Activated T-cell treated with anti-CD3 and anti-CD28 coated beads for 1 hour (primary cell): ENCODE results near the gene PHTF2.
"Not testable (repeated sequence)": the region's sequence is repeated elsewhere in the genome, so short reads cannot be mapped to it uniquely, and the experiment has no call there.

Experiments used
- DNase-seq: peaks from one replicate; pipeline ENCODE4 v3.0.0-alpha.2; 2020; ENCODE audit warnings: low read depth

The PHTF2 gene

DNA sequence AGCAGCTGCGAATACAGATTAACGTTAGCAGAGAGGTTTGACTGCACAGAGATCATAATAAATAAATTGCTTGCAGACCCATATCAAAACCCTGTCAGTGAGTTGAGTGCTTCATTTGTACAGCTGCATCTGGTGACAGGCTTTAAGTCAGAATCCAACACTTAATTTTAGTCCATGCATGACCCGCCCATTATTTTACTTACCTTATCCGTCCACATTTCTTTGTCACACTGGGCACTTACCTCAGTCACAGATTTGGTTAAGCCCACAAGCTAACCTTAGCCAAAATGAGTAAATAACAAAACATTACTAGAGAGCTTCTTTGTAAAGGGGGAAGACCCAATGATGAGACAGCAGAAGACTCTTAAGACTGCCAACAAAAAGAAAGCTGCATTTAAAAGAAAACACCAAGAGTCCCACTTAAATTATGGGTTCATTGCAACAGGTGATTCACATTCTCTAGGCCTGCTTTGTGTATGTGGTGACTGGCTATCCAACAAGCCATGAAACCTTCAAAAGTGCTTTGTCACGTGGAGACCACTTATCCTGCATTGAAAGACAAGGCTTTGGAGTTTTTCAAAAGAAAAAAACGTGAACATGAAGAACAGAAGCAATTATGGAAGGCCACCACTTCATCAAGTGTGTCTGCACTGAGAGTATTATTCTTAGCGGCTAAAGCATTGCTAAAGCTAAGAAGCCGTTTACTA, 32.2 kb downstream of the PHTF2 start:
- no peak for DNase-seq

DNA sequence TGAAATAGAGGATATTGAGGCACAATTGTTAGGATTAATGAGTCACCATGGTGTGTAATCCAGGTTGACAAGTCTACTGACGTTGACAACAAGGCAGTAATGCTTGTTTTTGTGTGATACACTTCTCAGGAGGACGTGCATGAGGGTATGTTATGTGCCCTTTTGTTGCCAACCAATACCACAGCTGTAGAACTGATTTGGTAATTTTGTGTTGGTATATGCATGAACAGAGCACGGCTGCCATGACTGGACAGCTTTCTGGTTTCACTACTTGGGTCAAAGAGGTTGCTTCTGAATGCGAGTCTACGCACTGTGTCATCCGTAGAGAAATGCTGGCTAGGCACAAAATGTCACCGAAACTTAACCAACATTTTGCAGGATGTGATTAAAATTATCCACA, 32.9 kb downstream of the PHTF2 start:
- DNase-seq = no peak

DNA sequence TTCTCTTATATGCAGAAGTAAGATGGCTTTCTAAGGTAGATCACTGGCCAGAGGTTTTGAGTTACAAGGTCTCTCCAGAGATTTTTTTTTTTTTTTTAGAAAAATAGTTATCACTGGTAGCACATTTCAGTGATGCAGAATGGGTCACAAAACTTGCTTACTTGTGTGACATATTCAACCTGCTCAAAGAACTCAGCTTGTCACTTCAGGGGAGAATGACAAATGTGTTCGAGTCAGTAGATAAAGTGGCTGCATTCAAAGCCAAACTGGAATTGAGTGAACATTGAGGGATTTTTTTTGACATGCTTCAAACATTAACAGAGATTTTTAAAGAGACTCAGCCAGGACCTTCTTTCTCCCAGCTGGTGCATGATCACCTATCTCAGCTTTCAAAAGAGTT, 33.4 kb downstream of the PHTF2 start:
- no peak for DNase-seq

DNA sequence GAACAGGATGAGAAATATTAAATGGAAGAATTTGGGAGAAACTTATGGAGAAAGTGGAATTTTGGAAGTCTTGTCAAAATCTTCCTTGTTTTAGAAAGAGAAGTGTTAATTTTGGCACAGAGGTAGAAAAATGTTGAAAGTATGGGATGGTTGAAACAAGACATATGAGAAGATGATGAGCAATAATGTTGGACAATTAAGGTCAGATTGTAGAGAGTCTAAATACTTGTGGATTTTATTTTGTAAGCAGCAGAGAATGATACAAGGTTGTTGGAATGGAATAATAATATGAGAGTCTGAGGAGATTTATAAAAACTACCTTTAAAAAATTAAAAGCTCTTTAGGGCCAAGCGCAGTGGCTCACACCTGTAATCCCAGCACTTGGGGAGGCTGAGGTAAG, 34.6 kb downstream of the PHTF2 start:
- no peak for DNase-seq

DNA sequence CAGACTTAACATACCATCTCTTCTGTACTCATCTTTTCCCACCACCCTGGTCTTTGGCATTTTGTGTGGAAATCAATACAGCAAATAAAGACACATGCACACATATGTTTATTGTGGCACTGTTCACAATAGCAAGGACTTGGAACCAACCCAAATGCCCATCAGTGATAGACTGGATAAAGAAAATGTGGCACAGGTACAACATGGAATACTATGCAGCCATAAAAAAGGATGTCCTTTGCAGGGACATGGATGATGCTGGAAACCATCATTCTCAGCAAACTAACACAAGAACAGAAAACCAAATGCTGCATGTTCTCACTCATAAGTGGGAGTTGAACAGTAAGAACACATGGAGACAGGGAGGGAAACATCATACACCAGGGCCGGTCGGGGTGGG, 37.9 kb downstream of the PHTF2 start:
- not testable (repeated sequence) for DNase-seq

DNA sequence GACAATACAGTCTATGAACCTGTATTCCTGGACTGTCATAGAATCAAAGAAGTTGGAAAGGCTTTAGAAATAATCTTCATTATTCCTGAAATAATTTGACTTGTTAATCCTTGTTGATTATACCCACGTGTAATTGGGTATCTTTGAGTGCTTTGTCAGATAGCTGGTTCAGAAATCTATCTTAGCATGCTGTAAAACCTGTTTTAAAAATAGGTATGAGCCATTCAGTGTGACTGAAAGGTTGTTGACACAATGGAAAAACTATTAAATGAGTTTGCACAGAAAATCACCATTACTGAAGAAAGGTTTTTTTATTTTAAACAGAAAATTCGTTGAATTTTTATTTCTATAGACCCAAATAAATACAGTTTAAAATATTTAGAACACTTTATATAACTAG, 38.7 kb downstream of the PHTF2 start:
- DNase-seq = no peak

DNA sequence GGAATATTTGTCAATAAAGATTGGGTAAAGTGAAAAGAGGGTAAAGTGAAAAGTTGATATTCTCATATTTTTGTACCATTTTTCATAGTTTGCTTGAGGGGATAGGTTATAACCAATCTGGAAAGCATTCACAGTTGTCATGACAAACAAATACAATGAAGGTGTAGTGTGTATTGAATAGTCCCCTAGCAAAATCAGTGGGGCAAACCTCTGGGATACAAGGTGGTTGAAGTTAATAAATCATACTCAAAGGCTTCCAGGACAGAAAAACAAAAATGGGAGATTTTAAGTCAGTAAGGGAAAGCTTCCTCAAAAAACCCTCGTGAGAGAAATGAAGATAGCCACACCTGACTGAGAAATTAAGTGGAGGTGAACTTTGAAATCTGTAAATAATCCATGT, 39.4 kb downstream of the PHTF2 start:
- DNase-seq = no peak

DNA sequence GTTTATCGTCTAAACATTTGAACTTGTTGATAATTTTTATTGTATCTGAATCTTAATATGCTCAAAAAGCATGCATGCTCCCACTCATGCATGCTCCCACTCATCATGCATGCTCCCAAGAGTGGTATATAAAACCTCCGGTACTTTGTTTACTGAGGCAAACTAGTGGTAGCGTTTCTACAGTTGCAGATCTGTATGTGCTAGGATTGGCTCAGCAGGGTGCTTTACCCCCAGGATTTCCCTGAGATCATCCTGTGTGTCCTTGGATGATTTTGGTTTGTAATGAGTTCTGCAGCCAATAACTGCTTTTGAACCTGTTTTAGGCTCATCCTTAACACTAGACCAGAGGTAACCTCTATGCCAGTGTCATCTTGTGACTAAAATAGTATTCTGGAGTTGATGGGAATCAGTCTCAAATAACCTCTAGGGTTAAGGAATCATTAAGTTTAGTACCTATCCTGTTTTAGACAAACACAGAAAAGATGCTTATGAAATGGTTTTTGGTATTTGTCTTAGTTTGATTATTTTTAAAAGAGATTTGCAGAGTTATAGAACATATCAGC, 40.4 kb downstream of the PHTF2 start:
- no peak for DNase-seq

DNA sequence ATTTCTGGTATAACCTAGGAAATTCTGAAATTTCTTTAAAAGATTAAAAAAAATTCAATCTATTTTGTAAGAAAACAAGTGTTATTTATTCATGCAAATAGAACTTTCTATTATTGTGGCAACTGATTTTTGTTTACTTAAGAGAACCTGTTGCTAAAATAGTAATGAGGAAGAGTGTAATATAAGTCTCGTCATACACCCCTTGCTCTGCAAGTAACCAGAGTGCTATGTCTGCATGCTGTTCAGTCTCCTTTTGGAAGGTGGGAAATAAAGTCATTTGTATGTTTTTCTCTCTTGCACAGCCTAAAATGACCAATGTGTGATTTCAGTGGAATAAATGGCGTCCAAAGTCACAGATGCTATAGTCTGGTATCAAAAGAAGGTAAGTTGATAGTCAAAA, 41.3 kb downstream of the PHTF2 start:
- DNase-seq = no peak

DNA sequence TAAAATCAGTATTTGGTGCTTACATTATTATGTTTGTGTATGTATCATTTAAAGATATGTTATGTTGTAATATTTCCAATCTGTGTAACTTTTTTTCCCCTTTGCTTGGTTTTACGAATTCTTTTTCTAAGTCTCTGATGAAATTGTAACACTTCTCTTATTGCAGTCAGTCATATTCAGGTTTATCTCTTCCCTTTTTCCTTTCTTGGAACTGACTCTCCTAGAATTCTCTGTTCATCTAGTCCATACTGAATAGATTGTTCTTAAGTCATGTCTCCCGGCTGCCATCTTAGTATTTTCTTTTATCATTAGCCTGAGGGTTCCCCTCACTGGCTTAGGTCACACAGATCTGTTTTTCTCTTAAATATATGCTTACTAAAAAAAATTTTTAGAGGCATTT, 44.6 kb downstream of the PHTF2 start:
- no peak for DNase-seq

DNA sequence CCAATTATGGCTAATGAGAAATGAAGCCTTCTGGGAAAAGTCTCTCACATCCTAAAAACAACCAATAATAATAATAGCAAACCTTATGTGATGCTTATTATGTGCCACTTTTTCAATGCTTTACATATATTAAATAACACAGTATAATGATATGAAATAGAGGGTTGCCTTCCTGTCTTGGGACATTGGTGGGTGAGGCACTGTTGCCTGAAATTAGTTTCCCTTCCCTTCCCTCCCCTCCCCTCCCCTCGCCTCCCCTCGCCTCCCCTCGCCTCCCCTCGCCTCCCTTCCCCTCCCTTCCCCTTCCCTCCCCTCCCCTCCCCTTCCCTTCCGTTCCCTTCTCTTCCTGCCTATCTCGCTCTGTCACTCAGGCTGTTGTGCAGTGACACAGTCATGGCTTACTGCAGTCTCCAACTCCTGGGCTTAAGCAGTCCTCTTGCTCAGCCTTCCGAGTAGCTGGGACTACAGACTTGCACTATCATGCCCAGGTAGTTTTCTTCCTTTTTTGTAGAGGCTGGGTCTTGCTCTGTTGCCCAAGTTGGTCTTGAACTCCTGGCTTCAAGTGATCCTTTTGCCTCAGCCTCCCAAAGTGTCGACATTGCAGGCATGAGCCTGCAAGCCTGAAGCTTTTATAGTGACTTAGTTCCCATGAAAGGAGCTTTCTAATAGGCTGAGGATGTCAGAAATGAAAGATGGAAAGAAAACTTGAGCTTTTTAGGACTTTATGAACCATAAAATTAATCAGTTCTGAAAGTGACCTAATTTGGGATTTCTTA, 47.9 kb downstream of the PHTF2 start:
- DNase-seq = no peak

DNA sequence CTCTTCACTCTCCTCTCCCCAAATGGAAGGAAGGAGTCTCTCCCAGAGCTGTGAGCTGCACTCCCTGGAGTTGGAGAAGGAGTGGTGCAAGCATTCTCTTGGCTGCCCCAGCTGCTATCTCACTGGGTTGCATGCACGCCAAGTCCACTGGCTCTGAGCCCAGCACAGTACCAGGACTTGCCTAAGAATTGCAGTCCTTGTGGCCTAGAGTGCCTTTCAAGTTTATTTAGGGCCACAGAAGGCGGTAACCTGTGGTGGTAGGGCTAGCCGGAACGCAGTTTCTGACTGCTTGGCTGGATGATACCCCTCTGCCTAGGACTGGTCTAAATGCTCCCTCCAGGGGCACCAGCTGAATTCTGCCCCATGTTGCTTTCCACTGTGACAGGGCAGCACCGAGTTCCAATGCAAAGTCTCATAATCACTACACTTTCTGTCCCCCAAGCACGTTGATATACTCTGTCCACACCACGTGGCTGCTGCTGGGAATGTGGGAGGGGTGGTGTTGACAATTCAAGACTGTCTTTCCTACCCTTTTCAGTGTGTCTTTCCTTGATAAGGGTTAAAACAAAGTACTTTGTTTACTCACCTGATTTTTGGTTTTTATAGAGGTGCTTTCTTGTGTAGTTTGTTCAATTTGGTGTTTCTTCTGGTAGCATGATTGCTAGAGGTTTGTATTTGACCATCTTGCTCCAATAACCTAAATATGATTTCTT, 57.0 kb downstream of the PHTF2 start:
- DNase-seq = no peak

DNA sequence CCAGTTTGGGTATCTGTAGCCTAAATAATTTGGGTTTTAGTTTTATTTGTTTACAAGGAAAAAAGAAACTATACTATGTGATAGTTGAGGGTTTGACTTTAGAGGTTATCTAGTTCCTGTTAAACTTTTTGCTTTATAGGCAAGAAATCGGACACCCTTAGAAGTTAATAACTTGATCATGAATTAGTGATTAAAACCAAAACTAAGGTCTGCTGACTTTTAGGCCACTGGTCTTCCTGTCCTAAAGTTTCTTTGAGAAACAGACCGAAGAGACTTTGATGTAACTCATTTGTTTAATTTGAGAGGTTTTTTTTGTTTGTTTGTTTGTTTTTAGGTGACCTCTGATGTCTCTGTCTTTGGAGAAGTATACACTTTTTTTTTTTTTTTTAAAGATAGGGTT, 59.7 kb downstream of the PHTF2 start:
- no peak for DNase-seq

DNA sequence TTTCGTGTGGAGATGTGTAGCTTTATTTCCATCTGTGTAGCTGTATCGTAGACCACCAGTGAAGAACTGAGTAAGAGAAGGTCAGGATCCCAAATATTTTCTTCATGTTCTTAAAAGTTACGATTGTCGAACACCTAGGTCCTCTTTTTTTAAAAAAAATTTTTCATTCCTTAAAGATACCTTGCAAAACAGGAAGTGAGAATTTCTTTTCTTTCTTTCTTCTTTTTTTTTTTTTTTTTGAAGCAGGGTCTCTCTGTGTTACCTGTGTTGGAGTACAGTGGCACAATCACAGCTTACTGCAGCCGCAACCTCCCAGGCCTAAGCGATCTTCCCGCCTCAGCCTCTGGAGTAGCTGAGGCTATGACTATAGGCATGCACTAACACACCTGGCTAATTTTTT, 60.8 kb downstream of the PHTF2 start:
- DNase-seq = no peak

DNA sequence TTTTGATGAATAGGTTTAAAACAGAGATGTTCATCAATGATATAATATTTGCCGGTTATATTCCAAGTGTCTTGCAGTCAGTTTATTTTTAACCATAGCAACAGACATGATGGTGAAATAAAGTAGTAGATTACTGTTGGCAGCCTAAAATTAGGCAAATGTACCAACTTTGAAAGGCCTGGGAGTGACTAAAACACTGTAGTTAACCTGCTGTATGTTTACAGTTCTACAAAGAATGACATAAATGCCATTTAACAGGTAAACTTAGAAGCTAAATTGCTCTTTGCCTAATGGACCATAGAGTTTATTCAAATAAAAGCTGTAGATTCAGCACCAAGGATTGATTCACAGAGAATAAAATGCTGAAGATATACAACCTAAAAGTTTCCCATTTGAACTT, 64.1 kb downstream of the PHTF2 start:
- DNase-seq = no peak

DNA sequence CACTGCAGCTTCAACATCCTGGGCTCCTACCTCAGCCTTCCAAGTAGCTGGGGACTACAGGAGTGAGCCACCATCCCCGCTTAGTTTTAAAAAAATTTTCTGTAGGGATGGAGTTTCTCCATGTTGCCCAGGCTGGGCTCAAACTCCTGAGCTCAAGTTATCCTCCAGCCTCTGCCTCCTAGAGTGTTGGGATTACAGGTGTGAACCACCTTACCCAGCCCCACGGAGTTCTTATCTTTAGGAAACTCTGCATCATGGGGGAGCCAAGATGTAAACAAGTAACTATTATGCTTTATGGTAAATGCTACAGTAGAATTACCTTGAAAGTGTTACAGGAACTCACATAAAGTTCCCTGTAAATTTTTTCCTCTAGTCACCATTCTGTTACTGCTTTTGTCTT, 65.3 kb downstream of the PHTF2 start:
- DNase-seq = no peak

DNA sequence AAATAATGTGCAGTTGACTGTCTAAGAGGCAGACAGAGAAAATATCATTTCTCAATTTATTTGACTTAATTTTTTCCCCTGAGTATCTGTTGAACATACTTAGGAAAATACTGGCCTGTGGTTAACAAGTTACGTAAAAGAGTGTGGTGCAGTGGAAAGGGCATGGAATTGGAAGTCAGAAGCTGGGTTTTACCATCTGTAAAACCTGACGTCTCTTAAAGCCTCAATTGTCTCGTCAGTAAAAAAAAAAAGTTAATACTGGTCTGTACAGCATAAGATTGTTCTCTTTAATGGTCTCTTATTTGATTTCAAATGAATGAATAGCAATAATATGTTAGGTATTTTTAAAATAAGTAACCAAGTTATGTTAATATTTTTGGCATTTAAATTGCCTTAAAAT, 67.8 kb downstream of the PHTF2 start:
- no peak for DNase-seq

DNA sequence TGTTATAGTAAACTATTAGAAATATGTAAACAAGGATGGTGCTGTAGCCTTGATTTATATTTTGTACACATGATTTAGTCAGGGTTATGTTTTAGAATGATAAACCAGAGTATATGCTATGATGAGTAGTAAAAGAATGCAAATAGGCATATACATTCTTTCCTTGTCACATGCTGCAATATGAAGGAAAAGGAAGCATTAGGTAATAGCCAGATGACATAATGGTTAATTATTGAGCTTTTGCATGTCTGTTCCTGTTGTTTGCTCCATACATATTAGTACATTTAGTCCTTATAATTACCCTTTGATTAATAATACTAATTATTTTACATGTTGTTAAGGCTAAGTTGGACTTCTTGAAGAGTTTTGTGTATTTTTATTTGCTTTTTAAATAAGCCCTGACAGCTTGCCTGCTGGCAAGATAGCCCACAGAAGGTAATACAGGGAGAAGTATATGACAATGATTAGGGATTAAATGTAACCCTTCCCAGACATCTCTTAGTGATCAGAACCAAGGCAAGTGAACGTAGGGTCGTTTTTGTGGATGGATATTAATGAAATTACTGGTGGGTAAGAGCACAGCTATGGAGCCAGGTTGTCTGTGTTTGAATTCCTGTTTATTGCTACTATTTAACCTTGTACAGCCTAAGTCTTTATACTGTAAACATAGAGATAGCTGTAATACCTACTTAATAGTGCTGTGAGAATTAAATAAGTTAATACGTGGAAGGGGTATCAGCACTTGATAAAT, 68.4 kb downstream of the PHTF2 start:
- no peak for DNase-seq

DNA sequence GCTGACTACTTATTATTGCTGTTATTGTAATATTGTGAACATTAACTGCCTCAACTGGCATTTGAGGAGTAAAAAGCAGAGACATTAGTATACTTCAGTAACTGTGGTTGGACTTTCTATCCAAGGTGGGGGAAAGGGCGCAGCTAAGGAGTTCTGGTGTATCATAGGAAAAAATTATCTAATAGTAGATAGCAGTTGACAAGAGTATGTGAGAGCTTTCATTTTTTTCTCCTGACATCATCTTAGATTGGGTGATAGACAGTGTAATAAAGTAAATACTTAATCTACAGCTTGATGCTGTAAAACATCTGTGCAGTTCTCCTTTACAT, 68.9 kb downstream of the PHTF2 start:
- no peak for DNase-seq

DNA sequence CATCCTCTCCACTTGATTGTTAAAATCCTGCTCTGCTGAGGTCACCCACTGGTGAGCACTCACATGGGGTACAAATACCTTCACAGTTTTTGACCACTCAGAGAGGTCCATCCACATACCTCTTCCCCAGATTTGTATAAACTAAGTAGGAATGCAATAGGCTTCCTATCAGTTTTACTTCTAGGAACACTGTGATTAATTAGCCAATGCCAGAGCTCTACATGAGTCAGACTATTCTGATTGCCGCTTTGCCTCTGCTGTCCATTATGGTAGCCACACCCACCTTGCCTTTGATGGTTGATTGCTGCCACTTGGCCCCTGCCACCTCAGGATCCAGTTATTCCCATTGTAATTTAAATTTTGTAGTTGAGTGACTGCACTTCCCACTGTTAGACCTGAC, 73.7 kb downstream of the PHTF2 start:
- not testable (repeated sequence) for DNase-seq

DNA sequence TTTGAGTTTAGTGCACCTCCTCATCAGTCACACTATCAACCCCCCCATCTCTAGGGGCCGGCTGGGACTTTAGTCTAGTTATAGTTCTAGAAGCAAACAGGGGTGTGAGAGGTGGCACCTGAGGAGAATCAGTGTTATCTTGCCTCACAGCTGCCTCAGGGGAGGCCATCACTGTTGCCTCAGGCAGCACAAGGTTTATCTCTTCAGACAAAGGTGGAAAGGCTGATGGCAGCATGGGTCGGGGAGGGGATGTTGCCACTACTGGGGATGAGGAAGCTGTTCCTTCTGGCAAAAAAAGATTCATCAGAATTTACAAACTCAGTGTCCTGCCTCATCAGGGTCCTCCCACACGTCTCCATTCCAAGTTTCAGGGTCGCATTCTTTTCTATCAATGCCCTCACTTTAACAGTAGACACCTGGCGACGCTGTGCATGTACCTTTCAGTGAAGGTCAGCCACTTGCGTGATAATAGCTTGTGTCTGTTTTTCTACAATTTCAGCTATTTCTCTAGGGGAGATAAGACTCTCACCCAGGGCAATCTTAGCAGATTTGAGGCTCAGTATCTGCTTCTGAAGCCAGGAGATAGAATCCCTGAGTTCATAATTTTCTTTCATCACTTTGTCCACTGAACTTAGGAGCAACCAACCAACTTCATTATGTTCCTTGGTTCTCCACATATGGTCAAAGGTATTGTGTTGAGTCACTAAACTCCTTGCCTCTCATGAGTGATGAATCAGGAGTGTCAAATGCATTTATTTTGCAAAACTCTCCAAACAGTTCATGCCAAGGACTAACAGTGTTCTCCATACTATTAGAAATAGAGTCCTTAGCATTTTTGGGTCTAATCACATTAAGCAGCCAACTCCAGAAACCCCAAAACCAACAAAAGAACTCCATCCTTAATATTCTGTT, 75.1 kb downstream of the PHTF2 start:
- not testable (repeated sequence) for DNase-seq
